ENCODE results near the gene GMDS.

The GMDS gene

GRCh38 chr6:2124260-2124709, 121.1 kb downstream of the GMDS start:
- Histone ChIP-seq H3K36me3 (ENCODE audit: insufficient read depth, low read length) (no peaks in the 10 kb centered on the region), H3K27ac (ENCODE audit: low read depth, low read length) (no peak overlapping the region), H3K9me3 (ENCODE audit: low read length) (no peaks in the 10 kb centered on the region), H3K9ac (ENCODE audit: low read length) (no peak overlapping the region), H3K27me3 (ENCODE audit: control insufficient read depth in 1 of 2, insufficient read depth in 2 of 2, low read length in 2 of 2) (no peaks in the 10 kb centered on the region), H3K4me1 (ENCODE audit: insufficient read depth, low read length) (no peaks in the 10 kb centered on the region), H3K4me3 (ENCODE audit: low read depth in 1 of 2, low read length in 2 of 2) (no peak overlapping the region)

GRCh38 chr6:2120912-2121311, 124.5 kb downstream of the GMDS start:
- Histone ChIP-seq H3K27ac (ENCODE audit: low read depth, low read length) (no peak overlapping the region), H3K4me1 (ENCODE audit: insufficient read depth, low read length) (no peaks in the 10 kb centered on the region), H3K27me3 (ENCODE audit: control insufficient read depth in 1 of 2, insufficient read depth in 2 of 2, low read length in 2 of 2) (no peaks in the 10 kb centered on the region), H3K9ac (ENCODE audit: low read length) (no peak overlapping the region), H3K36me3 (ENCODE audit: insufficient read depth, low read length) (no peaks in the 10 kb centered on the region), H3K9me3 (ENCODE audit: low read length) (no peaks in the 10 kb centered on the region), H3K4me3 (ENCODE audit: low read depth in 1 of 2, low read length in 2 of 2) (no peak overlapping the region)

- no peaks in the 10 kb centered on the region for H3K36me3 ChIP-seq (ENCODE audit: insufficient read depth, low read length)
- H3K9ac ChIP-seq (ENCODE audit: low read length), result no peak overlapping the region
- no peaks in the 10 kb centered on the region for H3K27me3 ChIP-seq (ENCODE audit: control insufficient read depth in 1 of 2, insufficient read depth in 2 of 2, low read length in 2 of 2)
- H3K4me3 ChIP-seq (ENCODE audit: low read depth in 1 of 2, low read length in 2 of 2), result no peak overlapping the region
- no peaks in the 10 kb centered on the region for H3K9me3 ChIP-seq (ENCODE audit: low read length)
- no peaks in the 10 kb centered on the region for H3K4me1 ChIP-seq (ENCODE audit: insufficient read depth, low read length)
- H3K27ac ChIP-seq (ENCODE audit: low read depth, low read length), result no peak overlapping the region
These were observed 126.1 kb downstream of the GMDS start for GRCh38 chr6:2119275-2119674.

- Histone ChIP-seq H3K9me3 (ENCODE audit: low read length) (no peaks in the 10 kb centered on the region), H3K27ac (ENCODE audit: low read depth, low read length) (no peak overlapping the region), H3K4me3 (ENCODE audit: low read depth in 1 of 2, low read length in 2 of 2) (no peak overlapping the region), H3K27me3 (ENCODE audit: control insufficient read depth in 1 of 2, insufficient read depth in 2 of 2, low read length in 2 of 2) (no peaks in the 10 kb centered on the region), H3K36me3 (ENCODE audit: insufficient read depth, low read length) (no peaks in the 10 kb centered on the region), H3K9ac (ENCODE audit: low read length) (no peak overlapping the region), H3K4me1 (ENCODE audit: insufficient read depth, low read length) (no peaks in the 10 kb centered on the region)
These were observed 127.3 kb downstream of the GMDS start for GRCh38 chr6:2118136-2118535.

DNA sequence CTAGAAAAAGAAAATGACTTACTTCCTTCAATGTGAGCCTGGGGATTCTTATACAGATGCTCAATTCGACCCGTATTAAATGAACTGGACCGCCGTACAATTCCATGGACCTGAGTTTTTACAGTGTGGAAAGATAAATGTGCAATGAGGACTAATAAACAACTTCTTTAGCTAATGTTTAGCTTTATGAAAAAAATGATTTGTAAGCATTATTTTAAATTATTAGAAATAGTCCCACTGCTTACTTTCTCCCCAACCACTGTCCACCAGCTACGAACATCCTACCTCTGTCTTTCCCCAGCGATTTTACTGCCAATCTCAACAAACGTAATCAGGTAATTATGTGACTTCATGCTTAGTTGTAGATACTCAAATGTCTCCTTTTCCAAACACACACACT, 128.0 kb downstream of the GMDS start:
- Histone ChIP-seq H3K27me3 (ENCODE audit: control insufficient read depth in 1 of 2, insufficient read depth in 2 of 2, low read length in 2 of 2) (no peaks in the 10 kb centered on the region), H3K4me1 (ENCODE audit: insufficient read depth, low read length) (no peaks in the 10 kb centered on the region), H3K27ac (ENCODE audit: low read depth, low read length) (no peak overlapping the region), H3K4me3 (ENCODE audit: low read depth in 1 of 2, low read length in 2 of 2) (no peak overlapping the region), H3K9ac (ENCODE audit: low read length) (no peak overlapping the region), H3K36me3 (ENCODE audit: insufficient read depth, low read length) (no peaks in the 10 kb centered on the region), H3K9me3 (ENCODE audit: low read length) (no peaks in the 10 kb centered on the region)

- no peak overlapping the region for H3K4me3 ChIP-seq (ENCODE audit: low read depth in 1 of 2, low read length in 2 of 2)
- H3K36me3 ChIP-seq (ENCODE audit: insufficient read depth, low read length), result no peaks in the 10 kb centered on the region
- H3K4me1 ChIP-seq (ENCODE audit: insufficient read depth, low read length), result no peaks in the 10 kb centered on the region
- H3K27me3 ChIP-seq (ENCODE audit: control insufficient read depth in 1 of 2, insufficient read depth in 2 of 2, low read length in 2 of 2), result no peaks in the 10 kb centered on the region
- H3K9ac ChIP-seq (ENCODE audit: low read length), result no peak overlapping the region
- H3K27ac ChIP-seq (ENCODE audit: low read depth, low read length), result no peak overlapping the region
- H3K9me3 ChIP-seq (ENCODE audit: low read length), result no peaks in the 10 kb centered on the region
These were observed 128.9 kb downstream of the GMDS start for GRCh38 chr6:2116496-2116895.

- Histone ChIP-seq H3K27me3 (ENCODE audit: control insufficient read depth in 1 of 2, insufficient read depth in 2 of 2, low read length in 2 of 2) (no peaks in the 10 kb centered on the region), H3K4me1 (ENCODE audit: insufficient read depth, low read length) (no peaks in the 10 kb centered on the region), H3K9me3 (ENCODE audit: low read length) (no peaks in the 10 kb centered on the region), H3K4me3 (ENCODE audit: low read depth in 1 of 2, low read length in 2 of 2) (no peak overlapping the region), H3K36me3 (ENCODE audit: insufficient read depth, low read length) (no peaks in the 10 kb centered on the region), H3K9ac (ENCODE audit: low read length) (no peak overlapping the region), H3K27ac (ENCODE audit: low read depth, low read length) (no peak overlapping the region)
These were observed 131.3 kb downstream of the GMDS start for GRCh38 chr6:2114100-2114499.

DNA sequence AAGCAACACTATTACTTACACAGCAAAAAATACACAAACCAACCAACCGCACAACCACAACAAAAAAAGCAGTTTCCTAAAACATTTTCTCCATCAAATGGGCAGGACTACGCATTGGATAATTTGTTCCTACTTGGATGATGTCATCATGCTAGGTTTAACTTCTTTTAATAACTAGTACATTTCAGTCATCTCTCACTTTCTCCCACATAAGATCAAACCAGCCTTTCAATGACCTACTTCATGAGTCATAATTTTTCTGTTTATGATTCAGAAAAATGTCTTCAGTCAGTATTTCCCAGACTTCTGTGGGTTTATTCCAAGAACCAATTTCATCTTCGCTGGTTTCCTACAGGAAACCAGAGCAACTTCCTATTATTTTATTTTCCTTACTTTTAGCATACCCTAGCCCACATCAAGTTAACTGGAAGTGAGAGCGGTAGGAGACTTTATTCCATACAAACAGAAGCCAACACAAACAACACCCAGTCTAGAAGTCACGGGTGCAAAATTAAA, 134.2 kb downstream of the GMDS start:
- Histone ChIP-seq H3K9ac (ENCODE audit: low read length) (no peak overlapping the region), H3K36me3 (ENCODE audit: insufficient read depth, low read length) (no peaks in the 10 kb centered on the region), H3K4me3 (ENCODE audit: low read depth in 1 of 2, low read length in 2 of 2) (no peak overlapping the region), H3K27me3 (ENCODE audit: control insufficient read depth in 1 of 2, insufficient read depth in 2 of 2, low read length in 2 of 2) (no peaks in the 10 kb centered on the region), H3K27ac (ENCODE audit: low read depth, low read length) (no peak overlapping the region), H3K4me1 (ENCODE audit: insufficient read depth, low read length) (no peaks in the 10 kb centered on the region), H3K9me3 (ENCODE audit: low read length) (no peaks in the 10 kb centered on the region)

DNA sequence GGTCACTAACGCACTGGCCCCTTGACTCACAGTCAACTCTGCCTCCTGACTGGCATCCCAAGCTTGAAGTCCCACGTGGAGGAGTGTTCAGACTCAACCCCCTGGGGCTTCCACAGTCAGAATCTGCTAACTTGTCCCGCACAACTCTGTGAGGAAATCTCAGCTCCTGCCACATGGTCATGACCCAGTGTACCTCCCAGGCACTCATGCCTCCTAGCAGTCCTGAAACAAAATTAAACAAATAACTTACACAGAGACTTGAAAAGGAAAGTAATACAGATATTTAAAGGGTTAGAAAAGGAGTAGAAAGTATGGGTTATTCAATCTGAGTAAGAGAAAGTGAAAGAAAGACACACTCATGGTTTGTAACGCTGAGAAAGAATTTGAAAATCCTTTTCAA, 134.9 kb downstream of the GMDS start:
- Histone ChIP-seq H3K4me3 (ENCODE audit: low read depth in 1 of 2, low read length in 2 of 2) (no peak overlapping the region), H3K36me3 (ENCODE audit: insufficient read depth, low read length) (no peaks in the 10 kb centered on the region)

DNA sequence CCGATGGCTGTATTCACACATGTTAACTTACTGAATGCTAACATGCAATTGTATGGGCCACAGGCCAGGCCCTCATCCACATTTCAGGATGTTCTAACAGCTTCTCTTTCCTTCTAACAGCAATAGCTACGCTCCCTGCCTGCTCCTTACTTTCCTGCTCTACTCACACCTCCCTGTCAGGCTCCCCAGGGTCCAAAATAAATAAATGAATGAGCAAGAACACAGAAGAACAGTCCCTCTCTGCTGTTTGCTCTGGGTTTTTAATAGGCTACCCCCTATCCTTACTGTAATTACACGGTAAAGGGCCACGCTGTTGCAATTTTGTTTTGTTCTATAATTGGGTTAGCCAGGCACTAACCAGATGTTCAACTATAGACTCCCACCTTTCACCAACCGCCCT, 135.6 kb downstream of the GMDS start:
- no peak overlapping the region for H3K9ac ChIP-seq (ENCODE audit: low read length)
- no peaks in the 10 kb centered on the region for H3K9me3 ChIP-seq (ENCODE audit: low read length)
- no peak overlapping the region for H3K27ac ChIP-seq (ENCODE audit: low read depth, low read length)
- H3K4me3 ChIP-seq (ENCODE audit: low read depth in 1 of 2, low read length in 2 of 2), result no peak overlapping the region
- H3K36me3 ChIP-seq (ENCODE audit: insufficient read depth, low read length), result no peaks in the 10 kb centered on the region
- H3K27me3 ChIP-seq (ENCODE audit: control insufficient read depth in 1 of 2, insufficient read depth in 2 of 2, low read length in 2 of 2), result no peaks in the 10 kb centered on the region
- H3K4me1 ChIP-seq (ENCODE audit: insufficient read depth, low read length), result no peaks in the 10 kb centered on the region

More for the DNA sequence above, 134.9 kb downstream of the GMDS start:
- Histone ChIP-seq H3K27me3 (ENCODE audit: control insufficient read depth in 1 of 2, insufficient read depth in 2 of 2, low read length in 2 of 2) (no peaks in the 10 kb centered on the region), H3K4me1 (ENCODE audit: insufficient read depth, low read length) (no peaks in the 10 kb centered on the region), H3K27ac (ENCODE audit: low read depth, low read length) (no peak overlapping the region), H3K9ac (ENCODE audit: low read length) (no peak overlapping the region), H3K9me3 (ENCODE audit: low read length) (no peaks in the 10 kb centered on the region)

DNA sequence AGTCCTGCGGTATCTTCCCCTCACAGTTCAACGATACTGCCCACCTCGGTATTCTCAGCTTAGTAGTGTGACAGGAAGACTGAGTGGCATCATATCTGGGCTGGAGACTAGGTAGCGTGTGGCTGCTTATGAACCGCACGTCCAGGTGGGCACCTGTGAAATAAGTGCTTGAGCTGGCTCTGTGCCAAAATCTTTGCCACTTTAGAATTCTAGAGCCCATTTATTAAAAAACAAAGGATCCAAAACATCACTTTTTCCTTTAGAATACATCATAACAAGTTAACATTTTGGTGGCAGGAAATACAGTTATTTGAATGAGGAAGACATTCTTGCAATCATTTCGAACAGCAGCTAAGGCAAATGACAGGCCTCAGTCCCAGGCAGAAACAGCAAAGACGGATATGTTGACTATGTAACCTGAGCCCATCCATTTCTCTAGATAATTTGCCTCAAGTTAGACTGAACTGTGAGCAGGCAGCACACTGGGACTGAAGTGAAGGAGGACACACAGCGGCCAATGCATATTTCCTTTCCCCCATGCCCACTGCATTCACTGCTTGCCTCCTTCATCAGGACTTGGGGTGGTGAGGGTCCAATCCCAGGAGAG, 136.6 kb downstream of the GMDS start:
- H3K4me3 ChIP-seq (ENCODE audit: low read depth in 1 of 2, low read length in 2 of 2), result no peak overlapping the region
- H3K36me3 ChIP-seq (ENCODE audit: insufficient read depth, low read length), result no peaks in the 10 kb centered on the region
- no peaks in the 10 kb centered on the region for H3K4me1 ChIP-seq (ENCODE audit: insufficient read depth, low read length)
- no peak overlapping the region for H3K9ac ChIP-seq (ENCODE audit: low read length)
- H3K27me3 ChIP-seq (ENCODE audit: control insufficient read depth in 1 of 2, insufficient read depth in 2 of 2, low read length in 2 of 2), result no peaks in the 10 kb centered on the region
- no peak overlapping the region for H3K27ac ChIP-seq (ENCODE audit: low read depth, low read length)
- no peaks in the 10 kb centered on the region for H3K9me3 ChIP-seq (ENCODE audit: low read length)

DNA sequence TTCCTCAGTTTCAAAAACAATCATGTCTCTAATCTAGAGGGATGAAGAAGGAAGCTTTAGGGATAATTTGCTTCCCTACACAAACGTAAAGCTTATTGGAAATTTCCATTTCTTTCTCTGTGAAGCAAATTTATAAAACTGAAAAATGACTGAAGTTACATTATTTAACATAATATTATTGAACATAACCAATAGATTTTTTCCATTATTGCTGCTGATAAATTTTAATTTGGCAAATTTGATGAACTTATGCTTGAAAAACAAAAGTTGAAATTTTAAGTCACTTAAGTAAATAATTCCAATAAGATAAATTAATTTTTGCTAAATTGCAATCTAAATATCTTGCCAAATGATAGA, 140.9 kb downstream of the GMDS start:
- Histone ChIP-seq H3K27me3 (ENCODE audit: control insufficient read depth in 1 of 2, insufficient read depth in 2 of 2, low read length in 2 of 2) (no peaks in the 10 kb centered on the region), H3K36me3 (ENCODE audit: insufficient read depth, low read length) (no peaks in the 10 kb centered on the region), H3K9me3 (ENCODE audit: low read length) (no peaks in the 10 kb centered on the region), H3K9ac (ENCODE audit: low read length) (no peak overlapping the region), H3K4me3 (ENCODE audit: low read depth in 1 of 2, low read length in 2 of 2) (no peak overlapping the region), H3K4me1 (ENCODE audit: insufficient read depth, low read length) (no peaks in the 10 kb centered on the region), H3K27ac (ENCODE audit: low read depth, low read length) (no peak overlapping the region)

All from muscle layer of colon (tissue), 2 donors.